Measurements from ENCODE around the gene NETO2. TPM values are rescaled to one million over a fixed set of nuclear protein-coding genes. Genes with fewer than 3 reads are reported as not detected.

Gene NETO2, protein sequence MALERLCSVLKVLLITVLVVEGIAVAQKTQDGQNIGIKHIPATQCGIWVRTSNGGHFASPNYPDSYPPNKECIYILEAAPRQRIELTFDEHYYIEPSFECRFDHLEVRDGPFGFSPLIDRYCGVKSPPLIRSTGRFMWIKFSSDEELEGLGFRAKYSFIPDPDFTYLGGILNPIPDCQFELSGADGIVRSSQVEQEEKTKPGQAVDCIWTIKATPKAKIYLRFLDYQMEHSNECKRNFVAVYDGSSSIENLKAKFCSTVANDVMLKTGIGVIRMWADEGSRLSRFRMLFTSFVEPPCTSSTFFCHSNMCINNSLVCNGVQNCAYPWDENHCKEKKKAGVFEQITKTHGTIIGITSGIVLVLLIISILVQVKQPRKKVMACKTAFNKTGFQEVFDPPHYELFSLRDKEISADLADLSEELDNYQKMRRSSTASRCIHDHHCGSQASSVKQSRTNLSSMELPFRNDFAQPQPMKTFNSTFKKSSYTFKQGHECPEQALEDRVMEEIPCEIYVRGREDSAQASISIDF
- total RNA-seq: 4.8 and 5.2 TPM in 2 replicates

DNA sequence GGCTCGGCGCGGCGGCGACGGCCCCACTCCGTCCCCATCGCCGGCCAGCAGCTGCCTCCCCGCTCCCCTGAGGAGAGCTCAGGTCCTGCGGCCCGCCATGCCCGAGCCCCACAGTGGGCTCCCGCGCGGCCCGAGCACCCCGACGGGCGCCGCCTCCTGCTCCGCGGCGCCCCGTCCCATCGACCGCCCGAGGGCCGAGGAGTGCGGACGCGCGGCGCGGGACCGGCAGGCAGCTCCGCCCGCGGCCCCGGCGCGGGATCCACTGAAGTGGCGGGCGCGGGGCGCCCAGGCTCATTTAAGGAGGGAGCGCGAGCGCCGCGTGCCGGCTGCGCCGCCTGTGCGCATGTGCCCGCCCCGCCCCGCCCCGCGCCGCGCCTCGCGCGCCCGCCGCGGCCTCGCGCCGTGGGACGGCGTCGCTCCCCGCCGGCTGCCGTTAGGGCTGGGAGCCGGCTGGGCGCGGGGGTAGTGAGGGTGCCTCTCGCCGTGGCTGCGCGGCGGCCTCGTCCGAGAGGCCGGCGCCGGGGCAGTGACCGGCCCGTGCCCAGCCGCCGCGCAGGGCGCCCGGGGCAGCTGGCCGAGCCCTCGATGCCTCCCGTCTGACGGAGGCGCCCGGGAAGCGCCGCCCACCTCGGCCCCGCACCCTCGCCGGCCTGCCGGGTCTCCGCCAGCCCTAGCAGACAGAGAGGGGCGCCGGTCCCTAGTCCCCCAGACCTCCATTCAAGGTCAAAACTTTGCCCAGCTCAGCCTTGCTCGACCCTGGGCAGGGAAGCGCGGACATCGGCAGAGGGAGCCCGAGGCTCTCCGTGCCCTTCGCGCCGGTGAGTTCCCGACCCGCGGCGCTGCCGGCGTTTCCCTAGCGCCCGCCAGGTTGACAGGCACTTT is at the start of gene NETO2:
Gene NETO2, minus strand, starts transcription at position 269 of the 882 bp plus-strand sequence. CDS start 333 bp downstream, outside the sequence.

Other genes starting within 250 kb of the NETO2 start
- gene DNAJA2, start 170.3 kb downstream of the NETO2 start, total RNA-seq: 78.8 and 87.6 TPM in 2 replicates